GF-D8 (cell line): Measurements from ENCODE around the gene C1QTNF1.

ENCODE experiments used
- DNase-seq: peaks from one replicate; lab custom pipeline; 2025; lab: John Stamatoyannopoulos, UW

The C1QTNF1 gene

DNA sequence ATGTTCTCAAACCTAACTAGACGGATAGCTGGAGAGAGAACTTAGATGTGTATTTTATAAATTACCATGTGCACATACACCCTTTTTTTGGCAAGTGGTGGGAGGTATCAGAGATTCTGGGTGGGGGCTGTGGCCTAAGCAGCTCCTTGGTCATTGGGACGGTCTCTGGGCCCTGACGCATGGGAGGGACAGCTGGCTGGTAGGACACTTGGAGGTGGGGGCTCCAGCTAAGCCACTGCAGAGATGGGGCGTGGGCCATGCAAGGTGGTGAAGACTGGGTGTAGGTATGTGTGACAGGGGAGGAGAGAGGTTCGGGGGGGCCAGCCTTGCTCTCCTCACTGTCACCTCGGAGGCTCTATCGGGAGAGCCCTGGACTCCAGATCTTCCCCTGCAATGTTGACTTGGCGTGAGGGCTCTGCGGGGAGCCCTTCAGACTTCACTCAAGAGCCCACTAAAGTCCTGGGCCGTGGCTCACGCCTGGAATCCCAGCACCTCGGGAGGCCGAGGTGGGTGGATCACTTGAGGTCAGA lies 17.1 kb downstream of the C1QTNF1 start:
- no peak for DNase-seq

DNA sequence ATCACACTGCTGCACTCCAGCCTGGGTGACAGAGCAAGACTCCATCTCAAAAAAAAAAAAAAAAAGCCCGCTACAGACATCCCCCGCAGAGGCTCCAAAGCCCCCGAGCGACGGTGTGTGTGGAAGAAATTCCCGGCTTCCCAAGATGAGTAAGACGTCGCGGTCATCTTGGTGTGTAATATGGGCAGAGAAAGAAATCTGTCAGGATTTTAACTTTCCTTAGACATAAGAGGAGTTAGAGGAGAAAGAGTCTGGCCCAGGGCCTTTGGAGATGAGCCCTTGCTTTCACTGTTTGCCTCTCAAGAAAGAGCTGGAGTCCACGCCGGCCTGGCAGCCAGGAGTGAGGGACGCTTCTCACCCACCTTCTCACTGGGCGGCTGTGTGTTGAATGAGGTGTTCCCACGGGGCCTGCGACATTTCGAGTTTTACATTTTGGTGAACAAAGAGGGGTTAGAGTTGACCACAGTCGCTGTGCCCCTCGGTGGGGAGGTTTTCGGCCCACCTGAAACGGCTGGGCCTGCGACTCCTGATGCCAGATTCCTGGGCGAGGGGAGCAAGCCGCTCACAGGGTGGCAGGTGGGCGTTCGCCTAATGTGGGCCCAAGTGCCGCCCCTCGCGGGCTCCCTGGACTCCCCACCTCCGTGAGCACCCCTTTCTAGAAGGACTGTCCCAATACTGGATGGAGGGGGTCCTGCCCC lies 17.9 kb downstream of the C1QTNF1 start:
- DNase-seq: no peak

DNA sequence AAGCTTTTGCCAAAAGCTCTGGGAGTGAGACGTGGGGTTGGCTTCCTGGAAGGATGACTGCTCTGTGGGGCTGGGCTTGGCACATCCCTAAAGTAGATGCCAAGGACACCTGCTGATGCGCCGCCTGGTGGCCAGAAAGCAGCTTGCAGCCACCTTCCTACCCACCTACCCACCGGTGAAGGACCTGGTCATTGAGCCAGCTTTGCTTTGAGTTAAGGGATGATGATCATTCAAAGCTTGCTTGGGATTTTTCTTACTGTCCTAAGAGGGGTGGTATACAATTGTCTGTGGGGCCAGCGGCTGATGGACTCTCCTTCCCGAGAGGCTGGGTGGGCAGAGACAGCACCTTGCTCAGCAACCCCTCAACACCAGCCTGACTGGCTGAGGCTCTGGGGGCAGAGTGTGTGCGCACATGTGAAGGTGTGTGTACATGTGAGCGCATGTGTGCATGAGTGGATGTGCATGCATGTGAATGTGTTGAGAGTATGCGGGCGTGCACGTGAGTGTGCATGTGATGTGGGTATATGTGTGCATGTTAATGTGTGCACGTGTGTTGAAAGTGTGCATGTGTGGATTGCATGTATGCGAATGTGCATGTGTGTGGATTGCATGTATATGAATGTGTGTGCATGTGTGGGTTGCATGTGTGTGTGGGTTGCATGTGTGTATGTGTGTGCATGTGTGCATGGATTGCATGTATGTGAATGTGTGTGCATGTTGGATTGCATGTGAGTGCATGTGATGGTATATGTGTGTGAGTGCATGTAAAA lies 18.6 kb downstream of the C1QTNF1 start:
- DNase-seq: no peak

DNA sequence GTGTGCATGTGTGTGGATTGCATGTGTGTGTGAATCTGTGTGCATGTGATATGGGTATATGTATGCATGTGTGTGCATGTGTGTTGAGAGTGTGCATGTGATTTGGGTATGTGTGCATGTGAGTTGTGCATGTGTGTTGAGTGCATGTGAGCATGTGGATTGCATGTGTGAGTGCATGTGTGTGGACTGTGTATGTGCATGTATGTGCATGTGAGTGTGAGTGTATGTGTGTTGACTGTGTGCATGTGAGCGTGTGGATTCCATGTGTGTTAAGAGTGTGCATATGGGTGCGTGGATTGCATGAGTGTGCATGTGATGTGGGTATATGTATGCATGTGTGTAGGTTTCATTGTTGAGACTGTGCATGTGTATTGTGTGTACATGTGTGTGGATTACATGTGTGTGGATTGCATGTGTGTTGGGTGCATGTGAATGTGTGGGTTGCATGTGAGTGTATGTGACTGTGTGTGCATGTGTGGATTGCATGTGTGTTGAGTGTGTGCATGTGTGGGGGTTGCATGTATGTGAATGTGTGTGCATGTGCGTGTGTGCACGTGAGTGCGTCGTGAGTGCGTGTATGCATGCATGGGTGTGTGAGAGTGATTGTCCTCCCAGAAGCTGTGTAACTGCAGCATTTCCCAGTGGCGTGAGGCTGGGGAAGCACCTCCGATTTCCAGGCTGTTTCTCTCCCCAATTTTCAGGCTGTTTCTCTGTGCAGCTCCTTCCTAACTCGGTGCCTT lies 19.4 kb downstream of the C1QTNF1 start:
- no peak for DNase-seq

DNA sequence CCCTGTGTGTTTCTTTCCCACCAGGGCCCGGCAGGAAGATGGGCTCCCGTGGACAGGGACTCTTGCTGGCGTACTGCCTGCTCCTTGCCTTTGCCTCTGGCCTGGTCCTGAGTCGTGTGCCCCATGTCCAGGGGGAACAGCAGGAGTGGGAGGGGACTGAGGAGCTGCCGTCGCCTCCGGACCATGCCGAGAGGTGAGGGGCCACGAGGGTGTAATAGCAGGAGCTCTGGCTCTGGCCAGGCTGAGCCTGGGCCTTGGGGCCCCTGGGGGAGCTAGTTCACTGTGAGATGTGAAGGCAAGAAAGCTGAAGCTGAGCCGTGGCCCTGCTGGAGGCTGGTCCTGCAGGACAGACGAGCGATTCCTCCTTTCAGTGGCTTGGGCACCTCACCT lies 20.0 kb downstream of the C1QTNF1 start:
- no peak for DNase-seq

DNA sequence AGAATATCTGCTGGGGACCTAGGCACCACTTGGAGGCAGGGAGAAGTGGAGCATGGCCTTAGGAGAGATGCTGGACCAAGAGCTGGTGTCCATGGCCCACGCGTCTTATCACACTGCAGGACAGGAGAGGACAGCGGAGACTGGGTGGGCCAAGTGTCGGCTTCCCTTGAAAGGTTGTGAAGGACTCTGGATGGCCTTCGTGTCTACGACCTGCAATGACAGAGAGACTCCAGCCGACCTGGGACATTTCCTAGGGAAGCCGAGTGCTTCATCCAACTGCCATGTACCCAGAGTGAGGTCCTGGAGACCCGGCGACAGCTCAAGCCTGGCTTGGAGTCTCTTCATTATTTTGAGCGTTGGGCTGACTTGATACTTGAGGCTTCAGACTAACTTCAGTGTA lies 20.5 kb downstream of the C1QTNF1 start:
- DNase-seq: no peak

DNA sequence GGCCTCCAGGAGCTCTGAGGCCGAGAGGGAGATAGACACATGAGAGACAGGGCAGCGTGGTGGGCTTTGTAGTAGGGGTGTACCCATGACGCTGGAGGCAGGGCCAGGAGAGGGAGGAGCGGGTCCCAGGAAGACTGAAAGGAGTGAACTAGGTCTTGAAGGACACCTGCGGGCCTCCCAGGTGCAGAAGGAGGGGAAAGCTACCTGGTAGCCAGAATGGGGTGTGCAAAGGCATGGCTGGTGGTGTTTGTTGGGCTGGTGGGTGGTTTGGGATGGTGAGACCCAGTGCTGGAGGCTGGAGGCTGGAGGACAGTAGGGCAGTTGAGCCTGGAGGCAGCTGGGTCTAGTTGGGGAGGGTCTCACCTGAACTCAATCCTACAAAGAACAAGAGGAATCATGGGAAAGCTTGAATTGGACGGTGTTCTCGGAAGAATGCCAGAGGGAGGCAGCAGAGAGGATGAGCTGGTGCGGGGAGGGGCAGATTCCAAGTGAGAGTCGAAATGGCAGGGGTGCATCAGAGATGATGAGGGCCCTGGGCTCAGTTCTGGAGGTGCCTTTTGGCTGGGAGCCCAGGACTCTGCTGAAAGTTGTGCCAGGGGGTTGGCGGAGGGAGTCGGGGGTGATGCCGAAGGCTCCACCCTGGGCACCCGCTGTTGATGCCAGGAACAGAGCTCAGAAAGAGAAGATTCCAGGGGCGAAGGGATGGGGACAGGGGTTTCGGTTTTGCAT lies 21.2 kb downstream of the C1QTNF1 start:
- DNase-seq: no peak

DNA sequence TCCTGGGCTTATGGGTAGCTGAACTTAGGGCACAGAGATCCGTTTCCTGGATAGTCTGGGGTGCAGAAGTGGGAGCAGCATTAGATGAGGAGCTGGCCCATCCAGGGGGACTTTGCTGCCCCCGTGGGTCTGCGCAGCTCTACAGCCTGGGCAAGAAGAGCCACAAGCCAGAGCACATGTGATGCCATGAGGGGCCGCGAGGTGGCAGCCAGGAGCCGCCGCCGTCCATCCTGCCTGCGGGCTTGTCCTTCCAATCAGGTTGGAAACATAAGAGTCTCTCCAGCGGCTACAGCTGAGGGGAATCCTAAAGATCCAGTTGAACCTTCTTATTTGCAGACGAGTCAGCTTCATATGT lies 21.9 kb downstream of the C1QTNF1 start:
- DNase-seq: no peak

DNA sequence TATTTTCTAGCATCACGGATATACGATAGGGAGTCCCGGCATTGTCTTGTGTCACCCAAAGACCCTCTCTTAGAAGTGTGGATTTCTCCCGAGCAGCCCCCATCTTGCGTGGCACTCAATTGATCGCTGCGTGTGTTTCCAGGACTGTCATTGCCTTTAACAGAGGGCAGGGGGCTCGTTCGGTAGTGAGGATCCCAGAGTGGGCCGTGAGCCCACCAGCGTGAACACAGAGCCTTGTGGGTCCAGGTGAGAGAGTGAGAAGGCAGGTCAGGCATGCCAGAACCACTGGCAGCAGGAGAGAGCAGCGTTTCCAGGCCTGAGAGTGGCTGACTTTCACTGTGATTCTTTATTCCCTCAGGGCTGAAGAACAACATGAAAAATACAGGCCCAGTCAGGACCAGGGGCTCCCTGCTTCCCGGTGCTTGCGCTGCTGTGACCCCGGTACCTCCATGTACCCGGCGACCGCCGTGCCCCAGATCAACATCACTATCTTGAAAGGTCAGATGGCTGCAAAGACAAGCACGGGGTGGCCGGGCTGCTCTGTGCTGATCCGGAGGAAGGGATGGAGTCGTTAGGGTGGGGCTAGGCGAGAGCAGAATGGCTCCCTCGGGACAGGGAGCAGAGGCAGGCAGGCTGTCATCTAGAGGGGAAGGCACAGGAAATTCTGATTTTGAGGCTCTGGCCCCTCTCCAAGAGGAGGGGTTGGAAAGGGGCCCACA lies 22.4 kb downstream of the C1QTNF1 start:
- no peak for DNase-seq

DNA sequence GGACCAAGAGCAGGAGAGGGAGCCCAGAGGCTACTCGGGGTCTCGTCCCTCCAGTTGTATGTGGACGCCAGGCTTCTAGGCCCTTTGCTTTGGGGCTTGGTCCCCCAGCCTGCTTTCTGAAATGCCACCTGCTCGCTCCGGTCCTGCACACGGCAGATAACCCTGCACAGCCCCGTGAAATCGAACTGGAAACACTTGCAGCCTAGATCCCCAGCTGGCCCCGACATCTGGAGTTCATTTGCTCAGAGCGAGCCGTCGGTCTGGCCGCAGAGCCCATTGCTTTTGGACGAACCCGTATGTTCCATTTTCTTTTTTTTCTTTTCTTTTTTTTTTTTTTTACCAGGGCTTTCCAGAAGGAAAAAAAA lies 22.9 kb downstream of the C1QTNF1 start:
- DNase-seq: no peak

DNA sequence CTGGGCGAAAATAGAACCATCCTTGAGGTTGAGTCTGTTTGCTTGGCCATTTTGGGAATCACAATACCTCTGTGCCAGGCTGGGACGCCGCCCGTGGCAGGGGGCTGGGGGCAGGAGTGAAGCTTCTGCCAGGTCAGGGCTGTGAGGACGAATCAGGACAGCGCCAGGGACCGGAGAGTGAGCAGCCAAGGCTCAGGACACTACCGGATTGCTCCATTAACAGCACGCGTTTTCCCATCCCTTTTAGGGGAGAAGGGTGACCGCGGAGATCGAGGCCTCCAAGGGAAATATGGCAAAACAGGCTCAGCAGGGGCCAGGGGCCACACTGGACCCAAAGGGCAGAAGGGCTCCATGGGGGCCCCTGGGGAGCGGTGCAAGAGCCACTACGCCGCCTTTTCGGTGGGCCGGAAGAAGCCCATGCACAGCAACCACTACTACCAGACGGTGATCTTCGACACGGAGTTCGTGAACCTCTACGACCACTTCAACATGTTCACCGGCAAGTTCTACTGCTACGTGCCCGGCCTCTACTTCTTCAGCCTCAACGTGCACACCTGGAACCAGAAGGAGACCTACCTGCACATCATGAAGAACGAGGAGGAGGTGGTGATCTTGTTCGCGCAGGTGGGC lies 23.4 kb downstream of the C1QTNF1 start:
- no peak for DNase-seq

DNA sequence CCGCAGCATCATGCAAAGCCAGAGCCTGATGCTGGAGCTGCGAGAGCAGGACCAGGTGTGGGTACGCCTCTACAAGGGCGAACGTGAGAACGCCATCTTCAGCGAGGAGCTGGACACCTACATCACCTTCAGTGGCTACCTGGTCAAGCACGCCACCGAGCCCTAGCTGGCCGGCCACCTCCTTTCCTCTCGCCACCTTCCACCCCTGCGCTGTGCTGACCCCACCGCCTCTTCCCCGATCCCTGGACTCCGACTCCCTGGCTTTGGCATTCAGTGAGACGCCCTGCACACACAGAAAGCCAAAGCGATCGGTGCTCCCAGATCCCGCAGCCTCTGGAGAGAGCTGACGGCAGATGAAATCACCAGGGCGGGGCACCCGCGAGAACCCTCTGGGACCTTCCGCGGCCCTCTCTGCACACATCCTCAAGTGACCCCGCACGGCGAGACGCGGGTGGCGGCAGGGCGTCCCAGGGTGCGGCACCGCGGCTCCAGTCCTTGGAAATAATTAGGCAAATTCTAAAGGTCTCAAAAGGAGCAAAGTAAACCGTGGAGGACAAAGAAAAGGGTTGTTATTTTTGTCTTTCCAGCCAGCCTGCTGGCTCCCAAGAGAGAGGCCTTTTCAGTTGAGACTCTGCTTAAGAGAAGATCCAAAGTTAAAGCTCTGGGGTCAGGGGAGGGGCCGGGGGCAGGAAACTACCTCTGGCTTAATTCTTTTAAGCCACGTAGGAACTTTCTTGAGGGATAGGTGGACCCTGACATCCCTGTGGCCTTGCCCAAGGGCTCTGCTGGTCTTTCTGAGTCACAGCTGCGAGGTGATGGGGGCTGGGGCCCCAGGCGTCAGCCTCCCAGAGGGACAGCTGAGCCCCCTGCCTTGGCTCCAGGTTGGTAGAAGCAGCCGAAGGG lies 24.2 kb downstream of the C1QTNF1 start:
- no peak for DNase-seq

DNA sequence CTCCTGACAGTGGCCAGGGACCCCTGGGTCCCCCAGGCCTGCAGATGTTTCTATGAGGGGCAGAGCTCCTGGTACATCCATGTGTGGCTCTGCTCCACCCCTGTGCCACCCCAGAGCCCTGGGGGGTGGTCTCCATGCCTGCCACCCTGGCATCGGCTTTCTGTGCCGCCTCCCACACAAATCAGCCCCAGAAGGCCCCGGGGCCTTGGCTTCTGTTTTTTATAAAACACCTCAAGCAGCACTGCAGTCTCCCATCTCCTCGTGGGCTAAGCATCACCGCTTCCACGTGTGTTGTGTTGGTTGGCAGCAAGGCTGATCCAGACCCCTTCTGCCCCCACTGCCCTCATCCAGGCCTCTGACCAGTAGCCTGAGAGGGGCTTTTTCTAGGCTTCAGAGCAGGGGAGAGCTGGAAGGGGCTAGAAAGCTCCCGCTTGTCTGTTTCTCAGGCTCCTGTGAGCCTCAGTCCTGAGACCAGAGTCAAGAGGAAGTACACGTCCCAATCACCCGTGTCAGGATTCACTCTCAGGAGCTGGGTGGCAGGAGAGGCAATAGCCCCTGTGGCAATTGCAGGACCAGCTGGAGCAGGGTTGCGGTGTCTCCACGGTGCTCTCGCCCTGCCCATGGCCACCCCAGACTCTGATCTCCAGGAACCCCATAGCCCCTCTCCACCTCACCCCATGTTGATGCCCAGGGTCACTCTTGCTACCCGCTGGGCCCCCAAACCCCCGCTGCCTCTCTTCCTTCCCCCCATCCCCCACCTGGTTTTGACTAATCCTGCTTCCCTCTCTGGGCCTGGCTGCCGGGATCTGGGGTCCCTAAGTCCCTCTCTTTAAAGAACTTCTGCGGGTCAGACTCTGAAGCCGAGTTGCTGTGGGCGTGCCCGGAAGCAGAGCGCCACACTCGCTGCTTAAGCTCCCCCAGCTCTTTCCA lies 25.1 kb downstream of the C1QTNF1 start:
- no peak for DNase-seq

DNA sequence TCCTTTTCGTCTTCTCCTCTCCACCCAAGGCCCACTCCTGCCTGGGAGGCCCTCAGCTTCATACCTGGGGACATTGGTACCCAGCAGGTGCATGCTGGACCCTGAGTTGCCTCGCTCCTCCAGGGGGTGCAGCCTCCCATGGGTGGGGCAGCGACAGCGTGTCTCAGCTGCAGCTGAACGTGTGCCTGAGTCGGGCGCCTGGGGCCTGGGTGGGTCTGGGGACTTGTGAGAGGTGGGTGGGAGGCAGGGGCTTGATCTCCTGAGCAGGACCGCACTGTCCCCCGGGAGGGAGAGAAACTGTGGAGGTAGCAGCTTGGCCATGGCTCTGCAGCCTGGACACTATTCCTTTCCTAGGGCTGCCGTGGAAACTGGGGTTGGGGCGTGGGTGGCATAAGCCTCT lies 25.9 kb downstream of the C1QTNF1 start:
- DNase-seq: no peak

DNA sequence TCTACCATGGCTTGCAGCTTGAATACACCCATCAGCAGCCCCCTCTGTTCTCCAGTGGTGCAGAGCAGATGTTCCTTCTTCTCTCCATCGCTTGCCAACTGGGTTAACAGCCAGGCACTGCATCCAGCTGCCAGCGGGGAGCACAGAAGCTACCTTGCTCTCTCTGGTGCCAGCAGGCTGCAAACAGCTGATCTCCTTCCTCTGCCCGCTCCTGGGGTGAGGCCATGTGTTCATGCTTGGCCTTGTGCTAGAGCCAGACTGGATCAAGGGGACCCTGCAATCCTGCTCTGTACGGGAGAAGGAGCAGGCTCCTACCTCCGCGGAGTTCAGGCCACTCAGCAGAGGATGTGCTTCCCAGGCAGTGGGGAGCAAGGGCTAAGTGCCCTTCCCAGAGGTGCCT lies 26.6 kb downstream of the C1QTNF1 start:
- no peak for DNase-seq

DNA sequence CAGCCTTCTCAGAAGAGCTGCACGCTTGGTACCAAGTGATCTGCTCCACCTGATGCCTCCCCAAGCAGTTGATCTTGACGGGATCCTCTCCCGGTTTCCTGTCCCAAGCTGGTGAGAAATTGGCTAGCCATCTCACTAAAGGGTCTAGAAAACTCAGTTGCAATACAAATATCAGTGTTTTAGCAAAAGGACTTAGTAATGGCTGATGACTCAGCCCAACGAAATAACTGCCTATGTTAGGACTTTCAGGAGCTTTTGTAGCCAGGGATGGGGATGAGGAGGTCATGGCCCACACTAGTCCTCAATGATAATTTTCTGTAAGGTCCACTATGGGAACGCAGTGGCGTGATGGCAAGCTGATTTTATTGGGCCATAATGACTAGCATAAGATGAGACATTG lies 27.3 kb downstream of the C1QTNF1 start:
- no peak for DNase-seq

DNA sequence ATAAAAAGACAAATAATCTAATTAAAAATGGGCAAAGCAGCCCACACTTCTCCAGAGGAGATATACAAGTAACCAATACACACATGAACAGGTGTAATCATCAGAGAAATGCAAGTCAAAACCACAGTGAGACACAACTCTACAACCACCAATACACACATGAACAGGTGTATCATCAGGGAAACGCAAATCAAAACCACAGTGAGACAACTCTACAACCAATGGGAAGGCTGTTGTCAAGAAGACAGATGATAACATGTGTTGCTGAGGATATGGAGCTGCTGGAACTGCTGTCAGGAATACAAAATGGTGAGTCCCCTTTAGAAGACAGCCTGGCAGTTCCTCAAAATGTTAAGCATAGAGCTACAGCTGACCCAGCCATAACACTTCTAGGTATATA lies 28.2 kb downstream of the C1QTNF1 start:
- no peak for DNase-seq

DNA sequence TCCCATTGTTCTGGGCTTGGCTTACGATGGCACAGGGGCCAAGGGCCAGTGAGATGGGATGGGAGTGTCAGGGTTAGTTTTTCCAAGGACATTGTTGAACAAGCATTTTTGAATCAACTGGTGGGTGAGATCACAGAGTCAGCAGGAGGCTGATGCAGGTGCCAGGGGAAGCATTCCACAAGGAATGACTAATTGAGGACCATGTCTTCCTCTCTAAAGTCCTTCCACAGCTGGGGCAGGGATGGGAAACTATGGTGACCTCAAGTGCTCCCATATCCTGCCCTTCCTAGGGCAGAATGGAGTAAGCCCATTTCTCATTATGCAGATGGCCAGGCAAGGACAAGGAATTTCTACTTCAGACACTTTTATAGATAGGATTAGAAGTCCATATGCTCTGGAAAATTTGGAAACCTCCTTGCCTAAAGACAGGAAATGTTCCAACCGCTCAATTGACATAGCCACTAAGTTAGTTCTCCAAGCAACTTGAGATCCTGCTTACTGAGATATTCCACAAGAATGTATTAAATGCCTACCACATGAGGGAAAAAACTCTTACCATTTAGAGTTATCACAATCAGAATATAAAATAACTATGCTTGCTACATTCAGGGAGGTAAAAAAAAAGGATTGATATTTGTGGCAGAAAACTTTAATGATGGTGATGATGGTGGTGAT lies 29.4 kb downstream of the C1QTNF1 start:
- DNase-seq: no peak
